HepG2 (cell line): Measurements from ENCODE around the gene FOXS1. TPM values are rescaled to one million over a fixed set of nuclear protein-coding genes. Genes with fewer than 3 reads are reported as not detected.
A peak's percentile ranks its signal among the peaks of the same experiment; 100 is the strongest.

Source experiments
- ATAC-seq: fragments of 200-7000 bp; cut with Tn5 transposase; 3 replicates; pipeline ENCODE4 v1.9.1; 2020; ENCODE audit warnings: mild to moderate bottlenecking, moderate library complexity
- BruUV-seq: library from RNA; stranded (reverse); fragments of 400-500 nt; replicated peaks from 2 replicates; lab custom pipeline; 2021; lab: Mats Ljungman, UMichigan
- CTCF ChIA-PET: fragments of 300-600 bp; formaldehyde crosslinking; extraction: SDS; loops from one replicate; lab custom pipeline; 2021; ENCODE audit warnings: low total read pairs, inconsistent platforms, low intra/inter-chr PET ratio; lab: Yijun Ruan, JAX
- POLR2A ChIA-PET: fragments of 350-600 bp; sonication (Branson Sonifier 250); formaldehyde crosslinking; loops from one replicate; lab custom pipeline; 2020; ENCODE audit warnings: antibody characterized with exemption, inconsistent platforms; lab: Yijun Ruan, JAX
- DNase-seq: peaks from one replicate; pipeline ENCODE4 v3.0.0-alpha.2; 2015; ENCODE audit warnings: low spot score
- FAIRE-seq: peaks from 3 replicates; lab custom pipeline; 2011; peaks lifted over from hg19 to GRCh38; lab: Jason Lieb, UNC
- H2AFZ ChIP-seq: one replicate; pipeline ENCODE4 v1.6.1; 2011; ENCODE audit warnings: low read length, inconsistent platforms
- H3K27ac ChIP-seq: fragments of 300-600 bp; 3 replicates; pipeline ENCODE4 v1.8.0; 2011; ENCODE audit warnings: mixed run types, mild to moderate bottlenecking, mixed read lengths, low read length, inconsistent platforms; ENCODE audit not compliant: insufficient read depth; ENCODE audit errors: extremely low read length
- H3K27me3 ChIP-seq, 2 experiments: fragments of 200-600 bp in 1 of 2; 2 replicates in 1 of 2; 3 replicates in 1 of 2; pipeline versions ENCODE4 v1.6.0 to v1.8.0; 2011; ENCODE audit warnings: low read length in 2 of 2, mild to moderate bottlenecking in 2 of 2, moderate library complexity in 2 of 2, inconsistent platforms in 1 of 2; ENCODE audit not compliant: insufficient read depth in 2 of 2, control insufficient read depth in 1 of 2
- H3K36me3 ChIP-seq, 2 experiments: fragments of 200-600 bp in 1 of 2; replicated peaks in 1 of 2; 2 replicates in 1 of 2; 3 replicates in 1 of 2; pipeline versions ENCODE4 v1.5.1 to v1.8.0; 2011; ENCODE audit warnings: low read length in 2 of 2, inconsistent platforms in 1 of 2; ENCODE audit not compliant: insufficient read depth in 2 of 2, control insufficient read depth in 1 of 2
- H3K4me1 ChIP-seq: 2 replicates; pipeline ENCODE4 v1.5.1; 2012; ENCODE audit warnings: low read length, inconsistent platforms; ENCODE audit not compliant: insufficient read depth
- H3K4me2 ChIP-seq: 2 replicates; pipeline ENCODE4 v1.6.0; 2011; ENCODE audit warnings: low read depth, low read length, inconsistent platforms
- H3K4me3 ChIP-seq, 3 experiments: fragments of 200-600 bp in 1 of 3; sonication (generic), shearing (Covaris generic) in 1 of 3; replicated peaks in 1 of 3; 2 replicates each; pipeline ENCODE4 v1.5.1; 2011 to 2016; ENCODE audit warnings: low read length in 3 of 3, inconsistent platforms in 2 of 3, low read depth in 2 of 3, mild to moderate bottlenecking in 2 of 3, control low read depth in 1 of 3, mixed read lengths in 1 of 3; ENCODE audit not compliant: insufficient read depth in 1 of 3
- H3K79me2 ChIP-seq: one replicate; pipeline ENCODE4 v1.6.1; 2011; ENCODE audit warnings: low read length, inconsistent platforms; ENCODE audit not compliant: insufficient read depth
- H3K9ac ChIP-seq: 2 replicates; pipeline ENCODE4 v1.6.0; 2011; ENCODE audit warnings: mild to moderate bottlenecking, low read depth, low read length, inconsistent platforms; ENCODE audit not compliant: insufficient read depth
- H3K9me3 ChIP-seq: 2 replicates; pipeline ENCODE4 v1.5.1; 2012; ENCODE audit warnings: mild to moderate bottlenecking, low read length
- H4K20me1 ChIP-seq: 2 replicates; pipeline ENCODE4 v1.6.0; 2011; ENCODE audit warnings: inconsistent platforms, mild to moderate bottlenecking, low read length, moderate library complexity; ENCODE audit not compliant: insufficient read depth
- NR2C2 ChIP-seq: sonication (generic); formaldehyde crosslinking; IDR thresholded peaks from 2 replicates; pipeline ENCODE4 v1.4.0; 2020; ENCODE audit warnings: missing genetic modification reagents, mild to moderate bottlenecking, moderate library complexity, borderline replicate concordance
- ZBTB21 ChIP-seq: sonication (generic); formaldehyde crosslinking; IDR thresholded peaks from 2 replicates; pipeline ENCODE4 v1.4.0; 2020; ENCODE audit warnings: missing genetic modification reagents
- ZBTB49 ChIP-seq: sonication (generic); formaldehyde crosslinking; IDR thresholded peaks from 2 replicates; pipeline ENCODE4 v1.4.0; 2020; ENCODE audit warnings: missing genetic modification reagents, borderline replicate concordance
- ZNF577 ChIP-seq: sonication (generic); formaldehyde crosslinking; IDR thresholded peaks from 2 replicates; pipeline ENCODE4 v1.4.0; 2020; ENCODE audit warnings: mild to moderate bottlenecking, low read depth, missing genetic modification reagents, borderline replicate concordance
- ZNF597 ChIP-seq: sonication (generic); formaldehyde crosslinking; IDR thresholded peaks from 2 replicates; pipeline ENCODE4 v1.5.0; 2020; ENCODE audit warnings: missing genetic modification reagents
- ZNF720 ChIP-seq: sonication (generic); formaldehyde crosslinking; IDR thresholded peaks from 2 replicates; pipeline ENCODE4 v1.4.0; 2020; ENCODE audit warnings: missing genetic modification reagents
- WGBS: methylation state at CpG from one replicate; pipeline ENCODE4 v1.1.6; 2017; ENCODE audit warnings: low lambda C conversion rate; 5-methylcytosine and 5-hydroxymethylcytosine counted together
- in situ Hi-C: cut with HindIII; loops from 2 replicates; pipeline ENCODE4 v1.10.0; 2017; ENCODE audit warnings: low pct_unique_long_range_greater_than_20kb; ENCODE audit not compliant: extremely low pct_ligation_motif_present
- intact Hi-C: fragments of 100-400 bp; cut with micrococcal nuclease; formaldehyde crosslinking; loops from one replicate; pipeline ENCODE4 v1.10.0; 2022; ENCODE audit not compliant: unreplicated experiment
- polyA plus RNA-seq, 8 experiments: library from polyadenylated mRNA; depleted of rRNA in 3 of 8; stranded (reverse) in 7 of 8; unstranded in 1 of 8; fragments of >200 nt; fragmentation: Illumina TruSeq in 4 of 8; extraction: Trizol in 4 of 8; gene quantifications; 2 replicates each; pipeline versions ENCODE4 v1.2.1 to v1.2.3, GENCODE V29; 2011 to 2016; ENCODE audit warnings: low read depth in 4 of 8, missing spikeins in 1 of 8, mixed read lengths in 1 of 8; ENCODE audit not compliant: insufficient read depth in 1 of 8
- total RNA-seq, 5 experiments: library from RNA; depleted of rRNA; stranded (reverse); fragments of >200 nt; fragmentation: Illumina TruSeq; extraction: Trizol; gene quantifications; 2 replicates each; pipeline ENCODE4 v1.2.3, GENCODE V29; 2016; ENCODE audit warnings: low read depth in 1 of 5
- TF ChIP-seq, protein P1 (sequence below): fragments of 450-650 bp; IDR thresholded peaks from 2 replicates; pipeline ENCODE4 v1.6.1; 2016
- TF ChIP-seq, protein P2 (sequence below): sonication (generic); formaldehyde crosslinking; IDR thresholded peaks from 2 replicates; pipeline ENCODE4 v1.5.1; 2020; ENCODE audit warnings: missing genetic modification reagents, mild to moderate bottlenecking, borderline replicate concordance
- TF ChIP-seq, protein P3 (sequence below): sonication (generic); formaldehyde crosslinking; IDR thresholded peaks from 2 replicates; pipeline ENCODE4 v1.8.0; 2023; ENCODE audit warnings: mild to moderate bottlenecking, missing genetic modification reagents

The FOXS1 gene
- total and polyA plus RNA-seq, 2 of the 13 experiments (the other 11 are each of a cell fraction or from before 2014, with no cell fraction given): not detected

- Histone ChIP-seq H3K9me3 (no peaks in the 10 kb centered on the region), H3K36me3 (no peaks in the 10 kb centered on the region), H2AFZ (no peak overlapping the region), H4K20me1 (no peaks in the 10 kb centered on the region), H3K9ac (no peak overlapping the region), H3K79me2 (no peaks in the 10 kb centered on the region)
- DNase-seq (no peak), FAIRE-seq (no peak)
- WGBS: 51% methylated on average over 5 of the region's 5 CpGs
- BruUV-seq: no TSS peak
- TF ChIP-seq, protein P1, sequence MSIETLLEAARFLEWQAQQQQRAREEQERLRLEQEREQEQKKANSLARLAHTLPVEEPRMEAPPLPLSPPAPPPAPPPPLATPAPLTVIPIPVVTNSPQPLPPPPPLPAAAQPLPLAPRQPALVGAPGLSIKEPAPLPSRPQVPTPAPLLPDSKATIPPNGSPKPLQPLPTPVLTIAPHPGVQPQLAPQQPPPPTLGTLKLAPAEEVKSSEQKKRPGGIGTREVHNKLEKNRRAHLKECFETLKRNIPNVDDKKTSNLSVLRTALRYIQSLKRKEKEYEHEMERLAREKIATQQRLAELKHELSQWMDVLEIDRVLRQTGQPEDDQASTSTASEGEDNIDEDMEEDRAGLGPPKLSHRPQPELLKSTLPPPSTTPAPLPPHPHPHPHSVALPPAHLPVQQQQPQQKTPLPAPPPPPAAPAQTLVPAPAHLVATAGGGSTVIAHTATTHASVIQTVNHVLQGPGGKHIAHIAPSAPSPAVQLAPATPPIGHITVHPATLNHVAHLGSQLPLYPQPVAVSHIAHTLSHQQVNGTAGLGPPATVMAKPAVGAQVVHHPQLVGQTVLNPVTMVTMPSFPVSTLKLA: peak; percentile 81
- TF ChIP-seq ZNF577 (CRISPR knock-in tag) (no peak), ZBTB49 (no peak), NR2C2 (no peak), ZBTB21 (no peak), ZNF720 (CRISPR knock-in tag) (no peak), ZNF597 (CRISPR knock-in tag) (no peak)
- TF ChIP-seq, protein P2, sequence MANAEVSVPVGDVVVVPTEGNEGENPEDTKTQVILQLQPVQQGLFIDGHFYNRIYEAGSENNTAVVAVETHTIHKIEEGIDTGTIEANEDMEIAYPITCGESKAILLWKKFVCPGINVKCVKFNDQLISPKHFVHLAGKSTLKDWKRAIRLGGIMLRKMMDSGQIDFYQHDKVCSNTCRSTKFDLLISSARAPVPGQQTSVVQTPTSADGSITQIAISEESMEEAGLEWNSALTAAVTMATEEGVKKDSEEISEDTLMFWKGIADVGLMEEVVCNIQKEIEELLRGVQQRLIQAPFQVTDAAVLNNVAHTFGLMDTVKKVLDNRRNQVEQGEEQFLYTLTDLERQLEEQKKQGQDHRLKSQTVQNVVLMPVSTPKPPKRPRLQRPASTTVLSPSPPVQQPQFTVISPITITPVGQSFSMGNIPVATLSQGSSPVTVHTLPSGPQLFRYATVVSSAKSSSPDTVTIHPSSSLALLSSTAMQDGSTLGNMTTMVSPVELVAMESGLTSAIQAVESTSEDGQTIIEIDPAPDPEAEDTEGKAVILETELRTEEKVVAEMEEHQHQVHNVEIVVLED (CRISPR knock-in tag): no peak
- TF ChIP-seq, protein P3, sequence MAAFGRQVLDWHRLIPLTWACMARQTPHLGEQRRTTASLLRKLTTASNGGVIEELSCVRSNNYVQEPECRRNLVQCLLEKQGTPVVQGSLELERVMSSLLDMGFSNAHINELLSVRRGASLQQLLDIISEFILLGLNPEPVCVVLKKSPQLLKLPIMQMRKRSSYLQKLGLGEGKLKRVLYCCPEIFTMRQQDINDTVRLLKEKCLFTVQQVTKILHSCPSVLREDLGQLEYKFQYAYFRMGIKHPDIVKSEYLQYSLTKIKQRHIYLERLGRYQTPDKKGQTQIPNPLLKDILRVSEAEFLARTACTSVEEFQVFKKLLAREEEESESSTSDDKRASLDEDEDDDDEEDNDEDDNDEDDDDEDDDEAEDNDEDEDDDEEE (CRISPR knock-in tag): no peak
- TF ChIP-seq, all 625 proteins: peak for 1
- no peak overlapping the region for H3K4me2 ChIP-seq
- H3K27ac ChIP-seq: no peak overlapping the region
- H3K4me1 ChIP-seq: no peaks in the 10 kb centered on the region
- no peak overlapping the region for H3K4me3 ChIP-seq
- H3K27me3 ChIP-seq: peaks cover 0 to 17% of the 10 kb centered on the region in 2 experiments; a peak in 4 of 5 replicates
- POLR2A ChIA-PET: no interaction called here
- CTCF ChIA-PET: no interaction called here
- in situ Hi-C loops: no loop called here
- no peak for ATAC-seq
- intact Hi-C loops: no loop called here
Observed at GRCh38 chr20:31817461-31817860, 27.9 kb downstream of the FOXS1 start.
